Esophagus muscularis mucosa (tissue), 4 donors: Measurements from ENCODE around the gene PATL1. TPM values are rescaled to one million over a fixed set of nuclear protein-coding genes. Genes with fewer than 3 reads are reported as not detected.
"Not testable (repeated sequence)": the region's sequence is repeated elsewhere in the genome, so short reads cannot be mapped to it uniquely, and the experiment has no call there.

Experiments
- DNase-seq: peaks from one replicate; pipeline ENCODE4 v3.0.0-alpha.2; 2017; ENCODE audit errors: extremely low spot score
- H3K27ac ChIP-seq, 4 donors: fragments of 200-600 bp; sonication (generic); replicated peaks in 1 of 4; 1 replicate in 3 of 4; 2 replicates in 1 of 4; pipeline ENCODE4 v1.5.1; 2016 to 2019; ENCODE audit warnings: mild to moderate bottlenecking in 1 of 4
- H3K27me3 ChIP-seq, 4 donors: fragments of 200-600 bp; sonication (generic); one replicate each; pipeline versions ENCODE4 v1.5.1 to v1.6.0; 2016 to 2019
- H3K36me3 ChIP-seq, 4 donors: fragments of 200-600 bp; sonication (generic); one replicate each; pipeline ENCODE4 v1.5.1; 2016 to 2019
- H3K4me1 ChIP-seq, 4 donors: fragments of 200-600 bp; sonication (generic); one replicate each; pipeline ENCODE4 v1.5.1; 2016 to 2019
- H3K4me3 ChIP-seq, 4 donors: fragments of 200-600 bp; sonication (generic); 1 replicate in 2 of 4; 2 replicates in 2 of 4; pipeline ENCODE4 v1.5.1; 2016 to 2019; ENCODE audit warnings: mild to moderate bottlenecking in 4 of 4, moderate library complexity in 1 of 4
- H3K9me3 ChIP-seq, 4 donors: fragments of 200-600 bp; sonication (generic); 1 replicate in 3 of 4; 2 replicates in 1 of 4; pipeline ENCODE4 v1.5.1; 2016 to 2019
- CTCF ChIP-seq, 3 experiments: fragments of 200-600 bp in 2 of 3; fragments of 450-650 bp in 1 of 3; sonication (generic) in 2 of 3; IDR thresholded peaks; one replicate each; pipeline ENCODE4 v1.5.1; 2017 to 2019; ENCODE audit warnings: antibody characterized with exemption in 3 of 3, mild to moderate bottlenecking in 2 of 3, moderate library complexity in 1 of 3
- EP300 ChIP-seq: sonication (generic); formaldehyde crosslinking; IDR thresholded peaks from one replicate; pipeline ENCODE4 v1.6.1; 2017; ENCODE audit warnings: antibody characterized with exemption
- POLR2A ChIP-seq: fragments of 450-650 bp; IDR thresholded peaks from one replicate; pipeline ENCODE4 v1.6.1; 2017; ENCODE audit warnings: antibody characterized with exemption, moderate library complexity, mild to moderate bottlenecking, low read depth
- POLR2AphosphoS5 ChIP-seq, 2 donors: sonication (generic); formaldehyde crosslinking; IDR thresholded peaks; one replicate each; pipeline ENCODE4 v1.6.1; 2017; ENCODE audit warnings: antibody characterized with exemption in 2 of 2
- WGBS: methylation state at CpG from one replicate; pipeline ENCODE4 v1.1.5; 2018; 5-methylcytosine and 5-hydroxymethylcytosine counted together
- intact Hi-C: fragments of 100-400 bp; cut with DNase I; formaldehyde crosslinking; loops from one replicate; pipeline ENCODE4 v1.15.1; 2023
- total RNA-seq, 4 donors: library from RNA; depleted of rRNA; stranded (reverse); fragments of >200 nt; gene quantifications; one replicate each; pipeline versions ENCODE4 v1.1.0 to v1.2.1, GENCODE V29; 2016

The PATL1 gene
- total RNA-seq, 4 donors from 2014 or later, result 12.5 to 18.5 (median 16.1) TPM

GRCh38 chr11:59708537-59708936, 39.7 kb upstream of the PATL1 start:
- Histone ChIP-seq H3K9me3 (no peaks in the 10 kb centered on the region), H3K27ac (no peak overlapping the region), H3K4me3 (no peak overlapping the region), H3K27me3 (peaks cover 0 to 3% (median 0%) of the 10 kb centered on the region in 4 donors), H3K36me3 (no peaks in the 10 kb centered on the region), H3K4me1 (no peaks in the 10 kb centered on the region)
- intact Hi-C loops, result no loop called here
- no peak for DNase-seq
- TF ChIP-seq EP300 (no peak), CTCF (IDR thresholded peaks at IDR 0.05) (no peak), POLR2A (no peak), POLR2AphosphoS5 (IDR thresholded peaks at IDR 0.05) (no peak)
- WGBS, result 75% methylated on average over 1 of the region's 1 CpG

- 72% methylated on average over 1 of the region's 1 CpG for WGBS
- TF ChIP-seq CTCF (IDR thresholded peaks at IDR 0.05) (no peak), POLR2A (no peak), EP300 (no peak), POLR2AphosphoS5 (IDR thresholded peaks at IDR 0.05) (no peak)
- no peak overlapping the region for H3K27ac ChIP-seq
- intact Hi-C loops, result no loop called here
- DNase-seq, result no peak
- no peaks in the 10 kb centered on the region for H3K4me1 ChIP-seq
- no peaks in the 10 kb centered on the region for H3K36me3 ChIP-seq
- H3K4me3 ChIP-seq, result no peak overlapping the region
- H3K9me3 ChIP-seq, result no peaks in the 10 kb centered on the region
- peaks cover 0 to 3% (median 0%) of the 10 kb centered on the region in 4 donors for H3K27me3 ChIP-seq
These were observed 38.5 kb upstream of the PATL1 start for GRCh38 chr11:59707371-59707770.

GRCh38 chr11:59706518-59707285, 37.9 kb upstream of the PATL1 start:
- intact Hi-C loops, result no loop called here
- Histone ChIP-seq H3K4me1 (no peaks in the 10 kb centered on the region), H3K27me3 (peaks cover 0 to 3% (median 0%) of the 10 kb centered on the region in 4 donors), H3K27ac (no peak overlapping the region), H3K36me3 (no peaks in the 10 kb centered on the region), H3K9me3 (no peaks in the 10 kb centered on the region), H3K4me3 (no peak overlapping the region)
- WGBS, result 82% methylated on average over 5 of the region's 5 CpGs
- no peak for DNase-seq
- TF ChIP-seq CTCF (IDR thresholded peaks at IDR 0.05) (no peak), POLR2A (no peak), POLR2AphosphoS5 (IDR thresholded peaks at IDR 0.05) (no peak), EP300 (no peak)

- no peaks in the 10 kb centered on the region for H3K9me3 ChIP-seq
- H3K4me3 ChIP-seq, result no peak overlapping the region
- intact Hi-C loops, result no loop called here
- no peak for TF ChIP-seq CTCF (IDR thresholded peaks at IDR 0.05)
- no peak for TF ChIP-seq EP300
- no peak for TF ChIP-seq POLR2AphosphoS5 (IDR thresholded peaks at IDR 0.05)
- no peak for TF ChIP-seq POLR2A
- H3K27me3 ChIP-seq, result peaks cover 0 to 3% (median 0%) of the 10 kb centered on the region in 4 donors
- no peak for DNase-seq
- H3K4me1 ChIP-seq, result no peaks in the 10 kb centered on the region
- no peaks in the 10 kb centered on the region for H3K36me3 ChIP-seq
- no peak overlapping the region for H3K27ac ChIP-seq
- 91% methylated on average over 6 of the region's 6 CpGs for WGBS
These were observed 36.5 kb upstream of the PATL1 start for GRCh38 chr11:59705294-59705693.

GRCh38 chr11:59703515-59703914, 34.7 kb upstream of the PATL1 start:
- 82% methylated on average over 1 of the region's 1 CpG for whole genome bisulfite sequencing
- not testable (repeated sequence) for H3K9me3 ChIP-seq

GRCh38 chr11:59700157-59700556, 31.3 kb upstream of the PATL1 start:
- H3K27ac ChIP-seq, DNase-seq, intact Hi-C loops, H3K9me3 ChIP-seq, H3K4me3 ChIP-seq, H3K27me3 ChIP-seq, H3K4me1 ChIP-seq, H3K36me3 ChIP-seq: not testable (repeated sequence)
- 86% methylated on average over 4 of the region's 5 CpGs for WGBS

More at GRCh38 chr11:59703515-59703914, 34.7 kb upstream of the PATL1 start:
- H3K4me1 ChIP-seq, DNase-seq, H3K27ac ChIP-seq, H3K36me3 ChIP-seq, H3K27me3 ChIP-seq, intact Hi-C loops, H3K4me3 ChIP-seq: not testable (repeated sequence)
